IMR-90 (cell line): ENCODE results near the gene CTNNAL1. TPM values are rescaled to one million over a fixed set of nuclear protein-coding genes. Genes with fewer than 3 reads are reported as not detected.

Experiments
- ATAC-seq: fragments of 200-7000 bp; cut with Tn5 transposase; 2 replicates; pipeline ENCODE4 v1.9.1; 2020; ENCODE audit warnings: low read depth, mild to moderate bottlenecking, moderate library complexity
- BruUV-seq: library from RNA; stranded (reverse); fragments of 400-500 nt; replicated peaks from 2 replicates; lab custom pipeline; 2021; lab: Mats Ljungman, UMichigan
- CTCF ChIA-PET: fragments of 300-600 bp; formaldehyde crosslinking; extraction: SDS; loops from one replicate; lab custom pipeline; 2021; ENCODE audit warnings: antibody characterized with exemption; lab: Yijun Ruan, JAX
- POLR2A ChIA-PET: fragments of 300-600 bp; sonication (Branson Sonifier 250); formaldehyde crosslinking; loops from one replicate; lab custom pipeline; 2022; ENCODE audit warnings: antibody characterized with exemption; ENCODE audit not compliant: unreplicated experiment; lab: Charles Lee
- DNase-seq: peaks from one replicate; pipeline ENCODE4 v3.0.0; 2013
- H2AFZ ChIP-seq: replicated peaks from 2 replicates; pipeline ENCODE3; 2013; ENCODE audit warnings: low read length, mild to moderate bottlenecking; ENCODE audit not compliant: poor library complexity
- H2AK5ac ChIP-seq: 2 replicates; pipeline ENCODE4 v1.6.1; 2013; ENCODE audit warnings: low read depth, low read length, inconsistent platforms
- H2AK9ac ChIP-seq: replicated peaks from 2 replicates; pipeline ENCODE3; 2013; ENCODE audit warnings: mild to moderate bottlenecking, low read depth, low read length, moderate library complexity; ENCODE audit not compliant: poor library complexity
- H2BK120ac ChIP-seq: 2 replicates; pipeline ENCODE4 v1.6.1; 2013; ENCODE audit warnings: low read depth, low read length, inconsistent platforms
- H2BK15ac ChIP-seq: 3 replicates; pipeline ENCODE4 v1.6.1; 2013; ENCODE audit warnings: low read depth, low read length, inconsistent platforms
- H2BK20ac ChIP-seq: 2 replicates; pipeline ENCODE4 v1.6.1; 2013; ENCODE audit warnings: low read depth, mild to moderate bottlenecking, inconsistent platforms, low read length, moderate library complexity
- H2BK5ac ChIP-seq: 2 replicates; pipeline ENCODE4 v1.6.1; 2013; ENCODE audit warnings: mild to moderate bottlenecking, low read depth, low read length, inconsistent platforms; ENCODE audit not compliant: poor library complexity, severe bottlenecking
- H3K14ac ChIP-seq: replicated peaks from 2 replicates; pipeline ENCODE4 v1.6.1; 2013; ENCODE audit warnings: low read depth, low read length, inconsistent platforms
- H3K18ac ChIP-seq: 2 replicates; pipeline ENCODE4 v1.6.1; 2013; ENCODE audit warnings: low read depth, low read length, control low read depth
- H3K23ac ChIP-seq: 2 replicates; pipeline ENCODE4 v1.6.1; 2013; ENCODE audit warnings: low read depth, low read length, inconsistent platforms
- H3K27ac ChIP-seq: 2 replicates; pipeline ENCODE4 v1.5.1; 2013; ENCODE audit warnings: mild to moderate bottlenecking, control low read depth, low read length; ENCODE audit not compliant: insufficient read depth
- H3K27me3 ChIP-seq: 2 replicates; pipeline ENCODE4 v1.6.1; 2013; ENCODE audit warnings: low read length; ENCODE audit not compliant: control insufficient read depth, insufficient read depth
- H3K36me3 ChIP-seq: 2 replicates; pipeline ENCODE4 v1.6.1; 2013; ENCODE audit warnings: low read length, mixed read lengths; ENCODE audit not compliant: control insufficient read depth, insufficient read depth
- H3K4ac ChIP-seq: 2 replicates; pipeline ENCODE4 v1.6.1; 2013; ENCODE audit warnings: low read depth, low read length, inconsistent platforms
- H3K4me1 ChIP-seq: 2 replicates; pipeline ENCODE4 v1.6.1; 2013; ENCODE audit warnings: low read length, mixed read lengths; ENCODE audit not compliant: control insufficient read depth, insufficient read depth
- H3K4me2 ChIP-seq: 2 replicates; pipeline ENCODE4 v1.6.1; 2013; ENCODE audit warnings: low read depth, mild to moderate bottlenecking, control low read depth, low read length, moderate library complexity
- H3K4me3 ChIP-seq: 2 replicates; pipeline ENCODE4 v1.5.1; 2013; ENCODE audit warnings: low read depth, mild to moderate bottlenecking, control low read depth, low read length, moderate library complexity; ENCODE audit not compliant: insufficient read depth
- H3K56ac ChIP-seq: 2 replicates; pipeline ENCODE4 v1.6.1; 2013; ENCODE audit warnings: low read length, inconsistent platforms; ENCODE audit not compliant: insufficient read depth; ENCODE audit errors: extremely low read depth
- H3K79me1 ChIP-seq, 2 experiments: 2 replicates each; pipeline ENCODE4 v1.6.1; 2013; ENCODE audit warnings: low read length in 2 of 2, inconsistent platforms in 1 of 2, low read depth in 1 of 2
- H3K9ac ChIP-seq: 2 replicates; pipeline ENCODE4 v1.6.1; 2013; ENCODE audit warnings: low read depth, low read length, control low read depth
- H3K9me1 ChIP-seq: 2 replicates; pipeline ENCODE4 v1.6.1; 2013; ENCODE audit warnings: low read length, inconsistent platforms; ENCODE audit not compliant: insufficient read depth
- H3K9me3 ChIP-seq: 2 replicates; pipeline ENCODE4 v1.6.1; 2013; ENCODE audit warnings: low read length; ENCODE audit not compliant: control insufficient read depth, insufficient read depth
- H4K20me1 ChIP-seq: 2 replicates; pipeline ENCODE4 v1.6.1; 2013; ENCODE audit warnings: low read length, inconsistent platforms; ENCODE audit not compliant: insufficient read depth
- H4K5ac ChIP-seq: 2 replicates; pipeline ENCODE4 v1.6.1; 2013; ENCODE audit warnings: mild to moderate bottlenecking, low read depth, low read length, control low read depth
- H4K8ac ChIP-seq, 2 experiments: 2 replicates each; pipeline ENCODE4 v1.6.1; 2013; ENCODE audit warnings: low read depth in 2 of 2, low read length in 2 of 2, control low read depth in 1 of 2, inconsistent platforms in 1 of 2
- H4K91ac ChIP-seq: 2 replicates; pipeline ENCODE4 v1.6.1; 2013; ENCODE audit warnings: low read depth, low read length, inconsistent platforms; ENCODE audit not compliant: insufficient read depth
- BHLHE40 ChIP-seq: fragments of 150-350 bp; IDR thresholded peaks from 2 replicates; pipeline ENCODE4 v1.6.1; 2016; ENCODE audit warnings: mild to moderate bottlenecking, low read depth, low read length
- CEBPB ChIP-seq: IDR thresholded peaks from 2 replicates; pipeline ENCODE4 v1.6.1; 2012; ENCODE audit warnings: low read depth, low read length, improper control_type of control experiment
- CHD1 ChIP-seq: IDR thresholded peaks from 2 replicates; pipeline ENCODE4 v1.6.1; 2012; ENCODE audit warnings: low read depth, low read length, improper control_type of control experiment
- FOS ChIP-seq: fragments of 150-350 bp; IDR thresholded peaks from 2 replicates; pipeline ENCODE4 v1.6.1; 2016; ENCODE audit warnings: low read depth, low read length
- MAFK ChIP-seq: IDR thresholded peaks from 2 replicates; pipeline ENCODE4 v1.6.1; 2012; ENCODE audit warnings: low read depth, low read length, improper control_type of control experiment
- MAZ ChIP-seq: IDR thresholded peaks from 2 replicates; pipeline ENCODE4 v1.6.1; 2012; ENCODE audit warnings: low read depth, mild to moderate bottlenecking, low read length, improper control_type of control experiment, moderate library complexity, borderline replicate concordance
- MXI1 ChIP-seq: IDR thresholded peaks from 2 replicates; pipeline ENCODE4 v1.6.1; 2012; ENCODE audit warnings: low read depth, mild to moderate bottlenecking, low read length, moderate library complexity, borderline replicate concordance
- NFE2L2 ChIP-seq: fragments of 150-350 bp; IDR thresholded peaks from 2 replicates; pipeline ENCODE4 v1.6.1; 2016; ENCODE audit warnings: low read depth, mild to moderate bottlenecking, low read length
- RAD21 ChIP-seq: IDR thresholded peaks from 2 replicates; pipeline ENCODE4 v1.6.1; 2012; ENCODE audit warnings: low read length, improper control_type of control experiment
- RFX5 ChIP-seq: IDR thresholded peaks from 2 replicates; pipeline ENCODE4 v1.8.0; 2012; ENCODE audit warnings: low read depth, mild to moderate bottlenecking, low read length, moderate library complexity
- SMC3 ChIP-seq: fragments of 150-350 bp; IDR thresholded peaks from 2 replicates; pipeline ENCODE4 v1.6.1; 2016; ENCODE audit warnings: low read depth, mild to moderate bottlenecking, antibody characterized with exemption, low read length, moderate library complexity
- USF2 ChIP-seq: fragments of 150-350 bp; IDR thresholded peaks from 2 replicates; pipeline ENCODE4 v1.6.1; 2017; ENCODE audit warnings: mild to moderate bottlenecking, antibody characterized with exemption, low read length, low read depth
- WGBS, 2 experiments: methylation state at CpG; one replicate each; pipeline versions ENCODE4 v1.1.5 to v1.1.7; 2013; ENCODE audit warnings: missing lambda C conversion rate in 2 of 2; ENCODE audit not compliant: insufficient read length in 1 of 2; ENCODE audit errors: extremely low coverage in 2 of 2; 5-methylcytosine and 5-hydroxymethylcytosine counted together
- dilution Hi-C: fragments of 300-500 bp; cut with HindIII; formaldehyde crosslinking; loops from one replicate; pipeline ENCODE4 v1.14.3; 2018; ENCODE audit warnings: low sequenced_read_pairs; ENCODE audit not compliant: unreplicated experiment
- in situ Hi-C: fragments of 300-500 bp; cut with MboI; formaldehyde crosslinking; loops from 3 replicates; pipeline ENCODE4 v1.14.3; 2019; ENCODE audit warnings: low sequenced_read_pairs, inconsistent platforms, mixed read lengths
- intact Hi-C: fragments of 100-400 bp; cut with micrococcal nuclease; formaldehyde crosslinking; loops from 2 replicates; pipeline ENCODE4 v1.10.0; 2022
- polyA plus RNA-seq, 3 experiments: library from polyadenylated mRNA; depleted of rRNA; stranded (reverse); fragments of >200 nt; gene quantifications; 2 replicates each; pipeline ENCODE4 v1.2.3, GENCODE V29; 2012; ENCODE audit warnings: low replicate concordance in 1 of 3
- total RNA-seq: library from RNA; depleted of rRNA; stranded (reverse); fragments of >200 nt; gene quantifications from 2 replicates; pipeline ENCODE4 v1.2.3, GENCODE V29; 2012
- TF ChIP-seq, protein P1 (sequence below): fragments of 150-350 bp; IDR thresholded peaks from 2 replicates; pipeline ENCODE4 v1.6.1; 2016; ENCODE audit warnings: low read depth, mild to moderate bottlenecking, low read length, moderate library complexity, borderline replicate concordance

CTNNAL1 gene
- total and polyA plus RNA-seq, 2 of the 4 experiments (the other 2 are of a cell fraction): 72.3 to 131 TPM

DNA sequence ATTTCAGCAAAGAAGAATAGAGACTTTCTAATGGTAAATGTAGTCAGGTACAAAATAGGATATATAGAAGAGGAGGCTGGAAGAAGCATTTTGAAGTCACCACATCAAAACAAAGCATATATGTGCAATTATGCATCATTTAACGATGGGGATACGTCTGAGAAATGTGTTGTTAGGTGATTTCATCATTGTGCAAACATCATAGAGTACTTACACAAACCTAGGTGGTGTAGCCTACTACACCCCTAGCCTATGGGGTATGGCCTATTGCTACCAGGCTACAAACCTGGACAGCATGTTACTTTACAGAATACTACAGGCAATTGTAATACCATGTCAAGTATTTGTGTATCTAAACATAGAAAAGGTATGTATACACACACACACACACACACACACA is 107.8 kb downstream of the CTNNAL1 start:
- POLR2A ChIA-PET: no interaction called here
- H3K4me1 ChIP-seq: no peaks in the 10 kb centered on the region
- H3K18ac ChIP-seq: no peak overlapping the region
- H3K9ac ChIP-seq: no peak overlapping the region
- no peak overlapping the region for H2AK5ac ChIP-seq
- ATAC-seq: no peak
- H2AFZ ChIP-seq: no peak overlapping the region
- no CpG with 5 or more reads among the region's 2 CpGs for WGBS, 2 experiments
- H2BK15ac ChIP-seq: no peak overlapping the region
- no peak overlapping the region for H2BK120ac ChIP-seq
- no peak overlapping the region for H3K27ac ChIP-seq
- H3K79me1 ChIP-seq: no peaks in the 10 kb centered on the region
- CTCF ChIA-PET: no interaction called here
- H2AK9ac ChIP-seq: no peak overlapping the region
- no peak overlapping the region for H3K4me3 ChIP-seq
- no peak overlapping the region for H2BK5ac ChIP-seq
- no peaks in the 10 kb centered on the region for H3K27me3 ChIP-seq
- TF ChIP-seq MXI1 (no peak), CHD1 (no peak), CEBPB (no peak), RFX5 (no peak), SMC3 (no peak), BHLHE40 (no peak), MAZ (no peak), USF2 (no peak), RAD21 (no peak), FOS (no peak), MAFK (no peak), NFE2L2 (no peak)
- TF ChIP-seq, protein P1, sequence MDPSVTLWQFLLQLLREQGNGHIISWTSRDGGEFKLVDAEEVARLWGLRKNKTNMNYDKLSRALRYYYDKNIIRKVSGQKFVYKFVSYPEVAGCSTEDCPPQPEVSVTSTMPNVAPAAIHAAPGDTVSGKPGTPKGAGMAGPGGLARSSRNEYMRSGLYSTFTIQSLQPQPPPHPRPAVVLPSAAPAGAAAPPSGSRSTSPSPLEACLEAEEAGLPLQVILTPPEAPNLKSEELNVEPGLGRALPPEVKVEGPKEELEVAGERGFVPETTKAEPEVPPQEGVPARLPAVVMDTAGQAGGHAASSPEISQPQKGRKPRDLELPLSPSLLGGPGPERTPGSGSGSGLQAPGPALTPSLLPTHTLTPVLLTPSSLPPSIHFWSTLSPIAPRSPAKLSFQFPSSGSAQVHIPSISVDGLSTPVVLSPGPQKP: no peak
- intact Hi-C loops: no loop called here
- no peaks in the 10 kb centered on the region for H4K20me1 ChIP-seq
- H3K4ac ChIP-seq: no peak overlapping the region
- dilution Hi-C loops: no loop called here
- no peak overlapping the region for H4K8ac ChIP-seq
- H4K5ac ChIP-seq: no peak overlapping the region
- H2BK20ac ChIP-seq: no peak overlapping the region
- no TSS peak for BruUV-seq
- H3K14ac ChIP-seq: no peak overlapping the region
- no peak for DNase-seq
- in situ Hi-C loops: no loop called here
- no peak overlapping the region for H4K91ac ChIP-seq
- no peaks in the 10 kb centered on the region for H3K9me3 ChIP-seq
- H3K56ac ChIP-seq: no peak overlapping the region
- no peak overlapping the region for H3K23ac ChIP-seq
- no peaks in the 10 kb centered on the region for H3K9me1 ChIP-seq
- H3K36me3 ChIP-seq: peaks cover 39% of the 10 kb centered on the region
- no peak overlapping the region for H3K4me2 ChIP-seq
